Measurements from ENCODE around the gene KHK. TPM values are rescaled to one million over a fixed set of nuclear protein-coding genes. Genes with fewer than 3 reads are reported as not detected.
"Not testable (repeated sequence)": the region's sequence is repeated elsewhere in the genome, so short reads cannot be mapped to it uniquely, and the experiment has no call there.

Gene KHK
- total RNA-seq, 4 donors from 2014 or later, result 1.6 to 3.3 (median 2.1) TPM

DNA sequence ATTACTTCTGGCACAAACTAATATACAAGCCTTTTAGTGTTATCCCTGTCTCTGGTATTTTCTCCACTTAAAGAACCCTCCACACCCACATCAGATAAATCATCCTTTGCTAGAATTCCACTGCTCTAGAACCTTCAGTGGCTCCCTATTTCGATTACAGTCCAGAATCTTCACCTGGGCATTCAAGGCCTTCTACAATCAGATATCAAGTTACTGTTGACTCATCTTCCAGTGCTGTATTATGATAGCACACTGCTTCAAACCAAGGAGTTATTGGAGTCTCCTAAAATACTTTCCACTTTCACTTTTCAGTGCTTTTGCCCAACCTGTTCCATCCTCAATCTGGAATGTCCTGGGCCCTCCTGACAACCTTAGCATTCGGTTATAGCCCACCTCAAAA, 28.9 kb downstream of the KHK start:
- no peak for ATAC-seq (ENCODE audit: low FRiP score)
- TF ChIP-seq, protein P1, sequence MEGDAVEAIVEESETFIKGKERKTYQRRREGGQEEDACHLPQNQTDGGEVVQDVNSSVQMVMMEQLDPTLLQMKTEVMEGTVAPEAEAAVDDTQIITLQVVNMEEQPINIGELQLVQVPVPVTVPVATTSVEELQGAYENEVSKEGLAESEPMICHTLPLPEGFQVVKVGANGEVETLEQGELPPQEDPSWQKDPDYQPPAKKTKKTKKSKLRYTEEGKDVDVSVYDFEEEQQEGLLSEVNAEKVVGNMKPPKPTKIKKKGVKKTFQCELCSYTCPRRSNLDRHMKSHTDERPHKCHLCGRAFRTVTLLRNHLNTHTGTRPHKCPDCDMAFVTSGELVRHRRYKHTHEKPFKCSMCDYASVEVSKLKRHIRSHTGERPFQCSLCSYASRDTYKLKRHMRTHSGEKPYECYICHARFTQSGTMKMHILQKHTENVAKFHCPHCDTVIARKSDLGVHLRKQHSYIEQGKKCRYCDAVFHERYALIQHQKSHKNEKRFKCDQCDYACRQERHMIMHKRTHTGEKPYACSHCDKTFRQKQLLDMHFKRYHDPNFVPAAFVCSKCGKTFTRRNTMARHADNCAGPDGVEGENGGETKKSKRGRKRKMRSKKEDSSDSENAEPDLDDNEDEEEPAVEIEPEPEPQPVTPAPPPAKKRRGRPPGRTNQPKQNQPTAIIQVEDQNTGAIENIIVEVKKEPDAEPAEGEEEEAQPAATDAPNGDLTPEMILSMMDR (IDR thresholded peaks at IDR 0.05), result no peak

DNA sequence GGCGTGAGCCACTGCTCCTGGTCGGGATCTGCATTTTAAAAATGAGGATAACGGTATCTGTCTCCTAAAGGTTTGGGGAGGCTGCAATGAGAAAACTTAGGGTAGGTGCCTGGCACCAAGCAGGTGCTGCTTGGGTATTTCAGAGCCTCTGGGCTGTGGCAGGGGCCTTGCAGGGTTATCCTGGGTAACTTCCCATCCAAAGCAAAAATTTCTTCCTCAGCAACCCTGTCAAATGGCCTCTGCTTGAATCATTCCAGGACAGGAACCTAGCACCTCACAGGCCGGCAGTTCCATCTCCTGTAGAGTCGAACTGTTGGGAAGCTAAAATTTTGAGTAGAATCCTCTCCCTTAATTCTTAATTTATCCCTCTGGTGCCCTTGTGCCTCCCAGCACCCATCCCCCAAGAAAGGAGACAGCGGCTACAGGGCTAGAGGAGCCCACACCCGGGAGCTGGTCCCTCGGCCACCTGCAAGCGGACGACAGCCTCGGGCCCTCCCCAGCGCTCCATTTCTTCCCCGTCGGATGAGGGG, 31.5 kb downstream of the KHK start:
- TF ChIP-seq, protein P1 (IDR thresholded peaks at IDR 0.05), result no peak
- no peak for ATAC-seq (ENCODE audit: low FRiP score)
- DNase-seq (ENCODE audit: low spot score), result no peak

More for the DNA sequence above, 28.9 kb downstream of the KHK start:
- DNase-seq (ENCODE audit: low spot score), result no peak

DNA sequence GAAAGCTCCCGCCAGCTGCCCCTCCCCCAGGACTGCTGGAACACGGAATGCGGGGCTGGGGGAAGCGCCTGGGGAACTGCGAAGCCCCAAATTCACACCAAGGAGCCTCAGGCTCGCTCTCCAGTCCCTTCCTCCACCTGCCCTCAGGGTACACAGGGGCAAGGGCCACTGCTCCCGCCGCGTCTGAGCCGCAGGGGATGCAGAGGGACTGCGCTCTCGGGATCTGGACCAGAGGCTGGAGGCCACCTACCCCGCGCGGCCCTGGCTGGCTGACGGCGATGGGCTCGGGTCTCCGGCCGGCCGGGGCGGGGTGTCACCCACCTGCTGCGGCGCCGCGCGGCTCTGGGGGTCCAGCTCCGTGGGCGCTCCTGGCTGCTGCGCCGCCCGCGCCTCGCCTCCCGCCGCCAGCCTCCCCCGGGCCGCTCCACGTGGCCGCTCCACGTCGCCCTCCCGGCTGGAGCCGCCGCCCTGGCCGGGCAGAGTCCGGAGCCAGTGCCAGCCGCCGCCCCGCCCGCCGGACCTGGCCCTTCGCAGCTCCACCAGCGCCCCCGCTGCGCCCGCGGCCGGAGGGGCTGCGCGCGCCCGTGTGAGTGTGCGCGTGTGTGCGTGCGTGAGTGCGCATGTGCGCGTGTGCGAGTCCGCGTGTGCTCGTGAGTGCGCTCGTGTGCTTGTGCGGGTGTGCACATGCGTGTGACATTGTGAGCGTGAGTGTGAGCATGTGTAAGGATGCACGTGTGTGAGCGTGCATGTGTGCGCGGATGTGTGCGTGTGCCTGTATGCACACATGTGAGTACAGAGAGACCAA, 32.2 kb downstream of the KHK start, which contains the start of gene CGREF1:
Gene CGREF1 (minus strand): TSS at position 604 of the 805 bp plus-strand sequence. CDS start 14,762 bp downstream, outside the sequence.
- TF ChIP-seq, protein P1 (IDR thresholded peaks at IDR 0.05), result no peak
- DNase-seq (ENCODE audit: low spot score), result no peak
- ATAC-seq (ENCODE audit: low FRiP score), result peak; percentile 62

DNA sequence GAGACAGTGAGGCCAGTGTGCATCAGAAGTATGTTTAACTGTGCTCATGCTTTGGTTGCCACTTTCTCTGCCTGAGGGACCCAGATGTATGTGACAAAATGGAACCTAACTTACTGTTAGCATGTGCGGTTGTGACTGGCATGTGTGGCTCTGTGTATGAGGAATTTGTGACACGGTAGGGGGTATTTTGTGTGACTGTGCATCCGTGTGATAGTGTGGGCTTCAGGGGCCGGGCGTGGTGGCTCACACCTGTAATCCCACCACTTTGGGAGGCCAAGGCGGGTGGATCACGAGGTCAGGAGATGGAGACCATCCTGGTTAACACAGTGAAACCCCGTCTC, 32.7 kb downstream of the KHK start:
- ATAC-seq (ENCODE audit: low FRiP score); DNase-seq (ENCODE audit: low spot score): not testable (repeated sequence)

DNA sequence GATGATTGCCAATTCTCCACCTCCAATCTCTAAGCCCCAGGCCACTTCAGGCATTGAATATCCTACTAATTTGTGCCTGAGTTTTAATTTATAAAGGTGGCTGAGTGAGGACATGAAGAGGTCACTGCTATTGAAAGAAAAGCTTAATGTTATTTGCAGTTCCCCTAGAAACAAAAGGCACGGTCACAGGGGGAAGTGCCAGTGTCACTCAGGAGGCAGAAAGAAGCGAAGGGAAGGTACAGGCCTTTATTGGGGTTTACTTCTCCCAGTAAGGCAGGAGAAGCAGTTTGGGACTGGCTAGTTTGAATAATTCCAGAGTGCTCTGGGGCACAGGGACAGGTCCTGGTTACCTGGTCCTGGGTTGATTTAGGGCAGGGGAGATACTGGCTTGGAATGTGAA, 35.3 kb downstream of the KHK start:
- DNase-seq (ENCODE audit: low spot score), result no peak
- no peak for ATAC-seq (ENCODE audit: low FRiP score)
- TF ChIP-seq, protein P1 (IDR thresholded peaks at IDR 0.05), result no peak

DNA sequence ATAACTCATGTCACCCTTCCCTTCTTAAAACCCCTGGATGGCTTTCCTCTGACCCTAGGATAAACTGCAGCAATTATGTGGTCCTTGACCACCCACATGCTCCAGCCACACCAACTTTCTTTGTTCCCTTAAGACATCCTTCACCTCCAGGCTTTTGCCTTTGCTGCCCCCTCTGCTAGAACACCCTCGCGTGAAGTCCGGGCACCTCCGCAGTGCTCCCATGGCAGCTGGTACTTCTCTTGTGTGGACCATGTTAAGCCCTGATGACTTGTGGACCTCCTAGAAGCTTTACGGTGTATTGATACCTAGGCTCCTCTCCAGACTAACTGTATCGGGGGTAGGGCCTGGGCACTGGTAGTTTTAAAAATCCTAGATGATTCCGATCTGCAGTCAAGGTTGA, 36.2 kb downstream of the KHK start:
- TF ChIP-seq, protein P1 (IDR thresholded peaks at IDR 0.05), result no peak
- no peak for ATAC-seq (ENCODE audit: low FRiP score)
- no peak for DNase-seq (ENCODE audit: low spot score)

DNA sequence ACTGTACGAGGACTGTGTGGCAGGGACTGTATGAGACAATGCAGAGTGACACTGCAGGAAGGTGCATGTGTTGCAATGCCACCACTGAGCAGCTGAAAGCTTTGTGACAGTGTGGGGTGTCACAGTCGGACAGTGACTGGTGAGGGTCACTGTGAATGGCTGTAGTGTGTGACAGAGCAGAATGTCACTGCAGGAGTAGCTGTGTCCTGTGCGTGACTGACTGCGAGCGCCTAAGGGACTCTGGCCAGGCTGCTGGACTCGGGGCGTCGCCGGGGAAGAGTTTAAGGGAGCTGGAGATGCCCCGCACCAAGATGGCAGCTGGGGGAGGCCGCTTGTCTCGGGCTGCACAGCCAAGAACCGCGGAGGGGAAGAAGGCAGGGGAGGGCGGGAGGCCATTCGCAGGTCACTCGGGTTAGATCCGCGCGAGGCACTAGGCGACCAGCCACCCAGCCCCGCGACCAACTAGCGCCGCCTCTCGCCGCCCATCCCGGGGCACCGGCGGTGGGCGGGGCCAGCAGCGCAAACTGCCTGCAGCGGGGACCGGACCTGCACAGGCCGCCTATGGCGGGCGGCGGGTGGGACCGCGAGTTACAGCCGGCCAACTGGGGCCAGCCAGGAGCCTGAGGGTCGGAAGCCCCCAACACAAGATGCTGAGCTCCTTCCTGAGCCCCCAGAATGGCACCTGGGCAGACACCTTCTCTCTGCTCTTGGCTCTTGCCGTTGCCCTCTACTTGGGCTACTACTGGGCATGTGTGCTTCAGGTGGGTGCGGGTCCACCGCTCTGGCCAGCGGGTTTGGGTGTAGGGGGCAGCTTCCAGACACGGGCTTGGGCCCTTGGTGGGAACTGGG, 37.0 kb downstream of the KHK start, which contains the start of gene ABHD1:
Gene ABHD1 (plus strand): TSS at position 514 of the 849 bp plus-strand sequence. CDS start 134 bp downstream, at position 648.
- peak; percentile 68 for ATAC-seq (ENCODE audit: low FRiP score)
- DNase-seq (ENCODE audit: low spot score), result no peak
- TF ChIP-seq, protein P1 (IDR thresholded peaks at IDR 0.05), result no peak
